Neural cell (in vitro differentiated cells): ENCODE data around the gene GAS5.

ENCODE experiments used
- CTCF ChIP-seq: fragments of 450-650 bp; IDR thresholded peaks from 2 replicates; pipeline ENCODE4 v1.5.1; 2014; ENCODE audit warnings: antibody characterized with exemption, mild to moderate bottlenecking, moderate library complexity; ENCODE audit not compliant: poor library complexity, severe bottlenecking
- EP300 ChIP-seq: fragments of 450-650 bp; conservative IDR thresholded peaks from 2 replicates; pipeline ENCODE4 v1.6.1; 2014; ENCODE audit warnings: antibody characterized with exemption, mild to moderate bottlenecking, moderate library complexity; ENCODE audit not compliant: poor library complexity, severe bottlenecking
- EZH2 ChIP-seq: fragments of 200-600, 300-800 bp; shearing (Covaris generic), sonication (generic); IDR thresholded peaks from 2 replicates; pipeline ENCODE4 v1.6.1; 2014; ENCODE audit warnings: antibody characterized with exemption, low read length, borderline replicate concordance, mild to moderate bottlenecking; ENCODE audit not compliant: insufficient read depth, poor library complexity, severe bottlenecking
- POLR2AphosphoS5 ChIP-seq: IDR thresholded peaks from 2 replicates; pipeline ENCODE4 v1.6.1; 2012
- RAD21 ChIP-seq: fragments of 450-650 bp; conservative IDR thresholded peaks from 2 replicates; pipeline ENCODE4 v1.6.1; 2014; ENCODE audit warnings: antibody characterized with exemption, mild to moderate bottlenecking, moderate library complexity
- REST ChIP-seq: IDR thresholded peaks from 2 replicates; pipeline ENCODE4 v1.6.1; 2012; ENCODE audit warnings: borderline replicate concordance
- SMC3 ChIP-seq: fragments of 450-650 bp; conservative IDR thresholded peaks from 2 replicates; pipeline ENCODE4 v1.6.1; 2014; ENCODE audit warnings: antibody characterized with exemption, mild to moderate bottlenecking, moderate library complexity; ENCODE audit not compliant: poor library complexity
- TAF1 ChIP-seq: IDR thresholded peaks from 2 replicates; pipeline ENCODE4 v1.6.1; 2012; ENCODE audit warnings: low read depth

GRCh38 chr1:173893611-173894010 is 25.8 kb upstream of the GAS5 start:
- TF ChIP-seq REST (no peak), CTCF (no peak), EZH2 (no peak), RAD21 (no peak), EP300 (no peak), TAF1 (no peak), POLR2AphosphoS5 (no peak), SMC3 (no peak)
